Measurements from ENCODE around the gene DYNC2H1.

GRCh38 chr11:103436131-103436770, 327.0 kb downstream of the DYNC2H1 start:
- TF ChIP-seq FOXK2 (IDR thresholded peaks at IDR 0.05) (no peak), FOXM1 (IDR thresholded peaks at IDR 0.05; ENCODE audit: borderline replicate concordance) (no peak), CTBP1 (IDR thresholded peaks at IDR 0.05; ENCODE audit: borderline replicate concordance) (no peak), SP1 (IDR thresholded peaks at IDR 0.05) (no peak), SUZ12 (IDR thresholded peaks at IDR 0.05) (no peak), FOXA1 (IDR thresholded peaks at IDR 0.05) (no peak), BHLHE40 (IDR thresholded peaks at IDR 0.05; ENCODE audit: borderline replicate concordance) (no peak)

All from HEK293T (cell line).